Parathyroid adenoma (tissue), 2 donors: ENCODE measurements around the gene KCNJ15.

Experiments
- H2AFZ ChIP-seq: fragments of 300-600 bp; sonication (generic); one replicate; pipeline ENCODE4 v1.7.0; 2017; ENCODE audit warnings: antibody characterized with exemption, mild to moderate bottlenecking
- H3K27ac ChIP-seq: fragments of 300-600 bp; sonication (generic); one replicate; pipeline ENCODE4 v1.7.0; 2017
- H3K27me3 ChIP-seq: fragments of 300-600 bp; sonication (generic); one replicate; pipeline ENCODE4 v1.7.0; 2017; ENCODE audit warnings: low read length; ENCODE audit not compliant: control insufficient read depth, insufficient read depth
- H3K36me3 ChIP-seq: fragments of 300-600 bp; sonication (generic); one replicate; pipeline ENCODE4 v1.7.0; 2017; ENCODE audit warnings: low read length; ENCODE audit not compliant: control insufficient read depth, insufficient read depth
- H3K4me1 ChIP-seq: fragments of 300-600 bp; sonication (generic); one replicate; pipeline ENCODE4 v1.7.0; 2017; ENCODE audit warnings: control low read depth
- H3K4me2 ChIP-seq: fragments of 300-600 bp; sonication (generic); one replicate; pipeline ENCODE4 v1.7.0; 2017; ENCODE audit warnings: low read length
- H3K4me3 ChIP-seq: fragments of 300-600 bp; sonication (generic); one replicate; pipeline ENCODE4 v1.7.0; 2017; ENCODE audit warnings: low read depth, low read length
- H3K79me2 ChIP-seq: fragments of 300-600 bp; sonication (generic); one replicate; pipeline ENCODE4 v1.7.0; 2017; ENCODE audit warnings: control low read depth
- H3K9ac ChIP-seq: fragments of 300-600 bp; sonication (generic); one replicate; pipeline ENCODE4 v1.7.0; 2017; ENCODE audit warnings: mild to moderate bottlenecking
- H3K9me3 ChIP-seq: fragments of 300-600 bp; sonication (generic); one replicate; pipeline ENCODE4 v1.7.0; 2017; ENCODE audit warnings: low read length; ENCODE audit not compliant: control insufficient read depth
- CTCF ChIP-seq: fragments of 300-600 bp; sonication (generic); IDR thresholded peaks from one replicate; pipeline ENCODE4 v1.7.0; 2017; ENCODE audit warnings: antibody characterized with exemption, mild to moderate bottlenecking
- donor health status: primary hyperparathyroidism.

The KCNJ15 gene

GRCh38 chr21:38311765-38312164 is 55.0 kb downstream of the KCNJ15 start:
- H3K27ac ChIP-seq = no peak overlapping the region

GRCh38 chr21:38312822-38313221 is 56.0 kb downstream of the KCNJ15 start:
- no peak overlapping the region for H3K27ac ChIP-seq
- H3K9ac ChIP-seq = no peak overlapping the region
- no peak for TF ChIP-seq CTCF
- no peaks in the 10 kb centered on the region for H3K79me2 ChIP-seq
- H3K4me3 ChIP-seq = no peak overlapping the region
- no peaks in the 10 kb centered on the region for H3K4me1 ChIP-seq
- H3K9me3 ChIP-seq = no peaks in the 10 kb centered on the region
- no peak overlapping the region for H3K4me2 ChIP-seq
- no peak overlapping the region for H2AFZ ChIP-seq
- H3K36me3 ChIP-seq = no peaks in the 10 kb centered on the region
- H3K27me3 ChIP-seq = no peaks in the 10 kb centered on the region

More at GRCh38 chr21:38311765-38312164, 55.0 kb downstream of the KCNJ15 start:
- no peaks in the 10 kb centered on the region for H3K9me3 ChIP-seq
- no peaks in the 10 kb centered on the region for H3K79me2 ChIP-seq
- no peaks in the 10 kb centered on the region for H3K27me3 ChIP-seq
- no peak overlapping the region for H3K4me2 ChIP-seq
- H3K4me3 ChIP-seq = no peak overlapping the region
- H3K9ac ChIP-seq = no peak overlapping the region
- no peak overlapping the region for H2AFZ ChIP-seq
- H3K4me1 ChIP-seq = no peaks in the 10 kb centered on the region
- no peaks in the 10 kb centered on the region for H3K36me3 ChIP-seq
- TF ChIP-seq CTCF = no peak

DNA sequence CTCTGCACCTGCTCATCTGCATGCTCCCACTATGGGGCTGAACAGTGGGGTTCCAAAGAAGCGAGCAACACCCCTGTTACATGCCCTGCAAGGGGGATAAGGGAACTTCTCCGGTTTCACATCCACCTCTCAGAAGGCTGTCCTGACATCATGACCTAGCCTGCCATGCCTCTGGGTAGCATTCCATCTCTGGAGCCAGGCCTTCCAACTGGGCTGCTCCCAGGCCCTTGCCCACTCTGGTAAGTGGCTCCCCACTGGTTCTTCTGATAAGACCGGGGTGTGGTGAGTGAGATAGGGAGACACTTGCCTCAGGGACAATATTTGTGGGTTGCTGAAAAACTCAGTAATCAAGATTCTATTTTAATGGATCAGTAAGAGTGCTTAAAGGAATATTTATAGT is 57.8 kb downstream of the KCNJ15 start:
- Histone ChIP-seq H3K4me3 (no peak overlapping the region), H3K4me1 (no peaks in the 10 kb centered on the region), H2AFZ (no peak overlapping the region), H3K36me3 (no peaks in the 10 kb centered on the region), H3K4me2 (no peak overlapping the region), H3K79me2 (no peaks in the 10 kb centered on the region), H3K27me3 (no peaks in the 10 kb centered on the region), H3K9ac (no peak overlapping the region), H3K27ac (no peak overlapping the region), H3K9me3 (no peaks in the 10 kb centered on the region)
- TF ChIP-seq CTCF = no peak

DNA sequence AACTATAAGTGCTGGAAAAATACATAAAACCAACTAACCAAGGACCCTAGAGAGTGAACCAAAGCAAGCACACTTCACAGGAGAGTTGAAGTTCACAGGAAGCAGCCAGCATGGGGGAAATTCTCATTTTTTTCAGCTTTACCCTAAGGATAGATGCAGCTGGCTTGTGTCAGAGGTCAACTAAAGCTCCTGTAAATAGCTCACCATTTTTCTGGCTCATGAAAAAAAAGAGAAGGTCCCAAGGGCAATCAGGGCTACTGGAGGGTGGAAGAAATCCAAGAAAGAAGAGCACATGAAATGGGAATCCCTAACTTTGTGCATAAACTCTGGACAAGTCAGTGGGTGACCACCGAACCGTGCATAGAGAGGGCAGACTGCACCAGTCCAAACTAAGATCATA is 58.3 kb downstream of the KCNJ15 start:
- Histone ChIP-seq H2AFZ (no peak overlapping the region), H3K79me2 (no peaks in the 10 kb centered on the region), H3K9me3 (no peaks in the 10 kb centered on the region), H3K4me3 (no peak overlapping the region), H3K27ac (no peak overlapping the region), H3K4me1 (no peaks in the 10 kb centered on the region), H3K9ac (no peak overlapping the region), H3K36me3 (no peaks in the 10 kb centered on the region), H3K27me3 (no peaks in the 10 kb centered on the region), H3K4me2 (no peak overlapping the region)
- TF ChIP-seq CTCF = no peak

DNA sequence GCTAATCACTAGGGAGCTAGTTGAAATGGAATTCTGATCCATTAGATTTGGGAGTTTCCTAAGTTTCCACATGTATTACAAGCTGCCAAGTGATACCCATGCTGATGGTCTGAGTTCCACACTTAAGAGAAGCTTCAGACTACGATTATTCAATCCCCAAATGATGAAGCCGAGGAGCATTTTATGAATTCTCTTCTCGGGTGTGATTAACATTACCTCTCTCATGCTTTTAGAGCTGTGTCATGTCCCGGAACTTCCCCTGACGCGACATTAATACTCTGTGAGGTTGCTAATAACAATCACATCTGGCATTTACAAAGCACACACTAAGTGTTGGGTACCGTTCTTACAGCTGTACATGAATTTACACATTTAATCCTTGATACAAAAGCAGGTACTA is 63.0 kb downstream of the KCNJ15 start:
- H3K9me3 ChIP-seq = no peaks in the 10 kb centered on the region
- H3K9ac ChIP-seq = no peak overlapping the region
- H3K4me1 ChIP-seq = no peaks in the 10 kb centered on the region
- H3K4me3 ChIP-seq = no peak overlapping the region
- no peak overlapping the region for H3K27ac ChIP-seq
- no peaks in the 10 kb centered on the region for H3K36me3 ChIP-seq
- H3K79me2 ChIP-seq = no peaks in the 10 kb centered on the region
- H3K27me3 ChIP-seq = peaks cover 3% of the 10 kb centered on the region
- H3K4me2 ChIP-seq = no peak overlapping the region
- no peak overlapping the region for H2AFZ ChIP-seq
- TF ChIP-seq CTCF = no peak
